Nephron progenitor cell (in vitro differentiated cells): ENCODE measurements around the gene KIF15.

ENCODE experiments used
- DNase-seq: peaks from one replicate; pipeline ENCODE4 v3.0.0; 2021
- H3K27ac Mint-ChIP-seq: 2 replicates; pipeline ENCODE4 v1.8.0; 2021; ENCODE audit warnings: mild to moderate bottlenecking, moderate library complexity, mixed read lengths
- H3K27me3 Mint-ChIP-seq: 2 replicates; pipeline ENCODE4 v1.8.0; 2021; ENCODE audit warnings: mild to moderate bottlenecking, low read depth, mixed read lengths; ENCODE audit not compliant: poor library complexity
- H3K36me3 Mint-ChIP-seq: 2 replicates; pipeline ENCODE4 v1.8.0; 2021; ENCODE audit warnings: low read depth, mixed read lengths
- H3K4me1 Mint-ChIP-seq: 2 replicates; pipeline ENCODE4 v1.8.0; 2021; ENCODE audit warnings: mixed read lengths
- H3K4me3 Mint-ChIP-seq: 2 replicates; pipeline ENCODE4 v1.8.0; 2021; ENCODE audit warnings: mild to moderate bottlenecking, moderate library complexity, mixed read lengths
- H3K9me3 Mint-ChIP-seq: 2 replicates; pipeline ENCODE4 v1.8.0; 2021; ENCODE audit warnings: mild to moderate bottlenecking, moderate library complexity, mixed read lengths
- CTCF ChIP-seq: fragments of 200-600 bp; sonication (generic); IDR thresholded peaks from 2 replicates; pipeline ENCODE4 v1.5.0; 2021; ENCODE audit warnings: antibody characterized with exemption

The KIF15 gene

GRCh38 chr3:44771424-44772098 is 10.0 kb downstream of the KIF15 start:
- no peak for DNase-seq
- Mint-ChIP-seq H3K4me3 (no peak overlapping the region), H3K27ac (no peak overlapping the region), H3K4me1 (no peaks in the 10 kb centered on the region), H3K36me3 (peaks cover 99% of the 10 kb centered on the region), H3K27me3 (no peaks in the 10 kb centered on the region), H3K9me3 (peaks cover 88% of the 10 kb centered on the region)
- TF ChIP-seq CTCF, result no peak

DNA sequence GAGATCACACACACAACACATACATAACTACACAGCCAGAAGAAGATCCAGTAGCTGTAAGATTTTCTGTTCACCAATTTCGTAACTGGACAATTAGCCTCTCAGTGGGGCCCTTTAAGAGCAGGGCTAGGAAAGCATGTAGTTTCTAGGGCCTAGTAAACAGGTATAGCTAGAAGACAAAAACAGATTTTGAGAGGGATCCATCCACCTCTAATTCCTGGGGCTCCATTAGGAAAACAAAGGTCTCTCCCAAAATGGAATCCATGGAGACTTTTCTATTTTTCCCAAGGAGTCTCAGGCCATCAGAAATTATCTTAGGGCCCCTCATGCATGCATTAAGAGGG is 10.5 kb downstream of the KIF15 start:
- H3K4me1 Mint-ChIP-seq, result no peaks in the 10 kb centered on the region
- H3K36me3 Mint-ChIP-seq, result peaks cover 95% of the 10 kb centered on the region
- H3K4me3 Mint-ChIP-seq, result no peak overlapping the region
- peaks cover 82% of the 10 kb centered on the region for H3K9me3 Mint-ChIP-seq
- DNase-seq, result no peak
- H3K27me3 Mint-ChIP-seq, result no peaks in the 10 kb centered on the region
- no peak for TF ChIP-seq CTCF
- no peak overlapping the region for H3K27ac Mint-ChIP-seq

GRCh38 chr3:44782891-44783290 is 21.3 kb downstream of the KIF15 start:
- TF ChIP-seq CTCF, result no peak
- peaks cover 81% of the 10 kb centered on the region for H3K36me3 Mint-ChIP-seq
- no peaks in the 10 kb centered on the region for H3K4me1 Mint-ChIP-seq
- no peaks in the 10 kb centered on the region for H3K9me3 Mint-ChIP-seq
- no peaks in the 10 kb centered on the region for H3K27me3 Mint-ChIP-seq
- no peak overlapping the region for H3K27ac Mint-ChIP-seq
- H3K4me3 Mint-ChIP-seq, result no peak overlapping the region
- DNase-seq, result no peak

- TF ChIP-seq CTCF, result no peak
- Mint-ChIP-seq H3K4me1 (no peaks in the 10 kb centered on the region), H3K4me3 (no peak overlapping the region), H3K27me3 (no peaks in the 10 kb centered on the region), H3K36me3 (peaks cover 35% of the 10 kb centered on the region), H3K9me3 (no peaks in the 10 kb centered on the region), H3K27ac (no peak overlapping the region)
- no peak for DNase-seq
Observed at GRCh38 chr3:44795197-44795596, 33.6 kb downstream of the KIF15 start.

DNA sequence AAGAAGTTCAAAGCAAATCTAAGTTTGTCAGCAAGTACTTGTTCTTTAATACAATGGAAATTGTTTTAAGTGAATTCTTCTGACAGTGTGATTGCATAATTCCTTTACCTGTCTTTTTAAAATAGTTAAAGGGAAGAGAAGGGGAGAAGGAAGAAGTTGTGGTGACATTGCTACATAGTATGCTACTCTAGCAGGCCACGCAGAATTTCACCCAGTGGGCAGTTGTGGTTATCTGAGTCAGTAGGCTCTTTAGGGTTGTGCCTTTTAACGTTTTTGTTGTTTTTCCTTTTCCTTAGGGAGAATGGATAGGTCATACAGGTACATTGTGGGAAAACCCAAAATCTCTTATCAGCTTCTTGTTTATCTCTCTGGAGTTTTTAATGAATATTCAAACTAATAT is 40.4 kb downstream of the KIF15 start:
- H3K4me3 Mint-ChIP-seq, result no peak overlapping the region
- no peaks in the 10 kb centered on the region for H3K9me3 Mint-ChIP-seq
- H3K27me3 Mint-ChIP-seq, result no peaks in the 10 kb centered on the region
- no peaks in the 10 kb centered on the region for H3K4me1 Mint-ChIP-seq
- DNase-seq, result no peak
- TF ChIP-seq CTCF, result no peak
- H3K36me3 Mint-ChIP-seq, result peaks cover 52% of the 10 kb centered on the region
- H3K27ac Mint-ChIP-seq, result no peak overlapping the region

DNA sequence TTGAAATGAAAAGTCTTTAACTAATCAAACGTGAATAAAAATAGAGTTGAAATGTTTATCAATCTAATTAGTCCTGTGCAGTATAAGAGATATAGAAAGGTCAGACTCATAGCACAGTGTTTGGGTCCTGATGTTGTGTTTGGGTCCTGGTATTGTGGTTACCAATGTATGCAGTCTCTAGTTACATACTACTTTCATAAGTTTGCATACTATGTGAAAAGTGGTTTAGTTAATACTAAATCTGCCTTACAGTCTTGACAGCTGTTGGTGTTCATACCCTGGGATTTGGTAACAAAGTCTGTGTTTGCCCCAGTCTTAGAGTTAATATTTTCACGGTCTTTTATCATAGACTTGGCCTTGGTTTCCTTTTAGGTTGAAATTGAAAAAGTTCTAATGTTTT is 41.7 kb downstream of the KIF15 start:
- no peak for DNase-seq
- Mint-ChIP-seq H3K9me3 (no peaks in the 10 kb centered on the region), H3K36me3 (peaks cover 50% of the 10 kb centered on the region), H3K4me1 (no peaks in the 10 kb centered on the region), H3K27ac (no peak overlapping the region), H3K4me3 (no peak overlapping the region), H3K27me3 (no peaks in the 10 kb centered on the region)
- TF ChIP-seq CTCF, result no peak
